Upper lobe of right lung (tissue), 1 donor: ENCODE measurements around the gene KHNYN. TPM values are rescaled to one million over a fixed set of nuclear protein-coding genes. Genes with fewer than 3 reads are reported as not detected.

Experiments
- ATAC-seq: fragments of 200-7000 bp; cut with Tn5 transposase; one replicate; pipeline ENCODE4 v1.9.1; 2020; ENCODE audit warnings: mild to moderate bottlenecking, moderate library complexity
- DNase-seq: peaks from one replicate; pipeline ENCODE4 v3.0.0-alpha.2; 2020
- H3K27ac ChIP-seq: fragments of 200-600 bp; one replicate; pipeline ENCODE4 v1.8.0; 2022
- H3K27me3 ChIP-seq: fragments of 200-600 bp; one replicate; pipeline ENCODE4 v1.8.0; 2022; ENCODE audit warnings: mild to moderate bottlenecking
- H3K36me3 ChIP-seq: fragments of 200-600 bp; one replicate; pipeline ENCODE4 v1.8.0; 2022
- H3K4me1 ChIP-seq: fragments of 200-600 bp; one replicate; pipeline ENCODE4 v1.8.0; 2022
- H3K4me3 ChIP-seq: fragments of 200-600 bp; one replicate; pipeline ENCODE4 v1.8.0; 2022; ENCODE audit warnings: mild to moderate bottlenecking
- H3K9me3 ChIP-seq: fragments of 200-600 bp; one replicate; pipeline ENCODE4 v1.8.0; 2022
- CTCF ChIP-seq: fragments of 200-600 bp; IDR thresholded peaks from one replicate; pipeline ENCODE4 v1.8.0; 2022; ENCODE audit warnings: antibody characterized with exemption
- intact Hi-C: fragments of 100-400 bp; cut with DNase I; formaldehyde crosslinking; loops from one replicate; pipeline ENCODE4 v1.11.0; 2022
- total RNA-seq: library from RNA; stranded (reverse); fragmentation: NEBNext Ultra II Directional; extraction: Animal tissue kit (Norgen Biotek cat#: 25700); gene quantifications from one replicate; pipeline ENCODE4 v1.2.1, GENCODE V29; 2021
- donor health status: DM: no; HTN: yes; CAD: no; lungs with severe emphysema.

KHNYN gene
- total RNA-seq, 1 donor from 2014 or later: 56.2 TPM

GRCh38 chr14:24439257-24439656 is 9.5 kb downstream of the KHNYN start:
- intact Hi-C loops: no loop called here
- Histone ChIP-seq H3K4me3 (no peak overlapping the region), H3K4me1 (peaks cover 36% of the 10 kb centered on the region), H3K27me3 (no peaks in the 10 kb centered on the region), H3K36me3 (peaks cover 66% of the 10 kb centered on the region), H3K9me3 (no peaks in the 10 kb centered on the region), H3K27ac (no peak overlapping the region)
- no peak for DNase-seq
- ATAC-seq: no peak
- no peak for TF ChIP-seq CTCF

GRCh38 chr14:24439830-24440605 is 10.3 kb downstream of the KHNYN start:
- no peak for DNase-seq
- H3K27ac ChIP-seq: no peak overlapping the region
- no peaks in the 10 kb centered on the region for H3K27me3 ChIP-seq
- H3K9me3 ChIP-seq: no peaks in the 10 kb centered on the region
- H3K4me1 ChIP-seq: peaks cover 36% of the 10 kb centered on the region
- no peak overlapping the region for H3K4me3 ChIP-seq
- ATAC-seq: no peak
- TF ChIP-seq CTCF: no peak
- intact Hi-C loops: no loop called here
- peaks cover 60% of the 10 kb centered on the region for H3K36me3 ChIP-seq

GRCh38 chr14:24440606-24441399 is 11.0 kb downstream of the KHNYN start:
- H3K36me3 ChIP-seq: peaks cover 53% of the 10 kb centered on the region

GRCh38 chr14:24441485-24441884 is 11.7 kb downstream of the KHNYN start:
- H3K4me3 ChIP-seq: peak overlapping the region; percentile 55
- H3K9me3 ChIP-seq: no peaks in the 10 kb centered on the region
- H3K27ac ChIP-seq: peak overlapping the region; percentile 93
- no peak for DNase-seq
- H3K4me1 ChIP-seq: peaks cover 27% of the 10 kb centered on the region
- peaks cover 46% of the 10 kb centered on the region for H3K36me3 ChIP-seq
- intact Hi-C loops: no loop called here
- no peak for ATAC-seq
- no peaks in the 10 kb centered on the region for H3K27me3 ChIP-seq
- TF ChIP-seq CTCF: no peak

More at GRCh38 chr14:24440606-24441399, 11.0 kb downstream of the KHNYN start:
- H3K27me3 ChIP-seq: no peaks in the 10 kb centered on the region
- intact Hi-C loops: no loop called here
- no peak overlapping the region for H3K4me3 ChIP-seq
- DNase-seq (no peak), ATAC-seq (no peak)
- TF ChIP-seq CTCF: no peak
- no peaks in the 10 kb centered on the region for H3K9me3 ChIP-seq
- H3K27ac ChIP-seq: no peak overlapping the region
- peaks cover 34% of the 10 kb centered on the region for H3K4me1 ChIP-seq

GRCh38 chr14:24441904-24442239 is 12.1 kb downstream of the KHNYN start:
- Histone ChIP-seq H3K4me1 (peaks cover 24% of the 10 kb centered on the region), H3K36me3 (peaks cover 42% of the 10 kb centered on the region), H3K9me3 (no peaks in the 10 kb centered on the region), H3K4me3 (peak overlapping the region; percentile 55), H3K27me3 (no peaks in the 10 kb centered on the region), H3K27ac (peak overlapping the region; percentile 93)
- intact Hi-C loops: no loop called here
- TF ChIP-seq CTCF: no peak
- ATAC-seq (no peak), DNase-seq (no peak)
